ENCODE measurements around the gene HOXC10. TPM values are rescaled to one million over a fixed set of nuclear protein-coding genes. Genes with fewer than 3 reads are reported as not detected.

HOXC10 gene
- total RNA-seq, 1 donor from 2014 or later = not detected

- H3K36me3 Mint-ChIP-seq (ENCODE audit: low read depth) = no peaks in the 10 kb centered on the region
- TF ChIP-seq, protein P1, sequence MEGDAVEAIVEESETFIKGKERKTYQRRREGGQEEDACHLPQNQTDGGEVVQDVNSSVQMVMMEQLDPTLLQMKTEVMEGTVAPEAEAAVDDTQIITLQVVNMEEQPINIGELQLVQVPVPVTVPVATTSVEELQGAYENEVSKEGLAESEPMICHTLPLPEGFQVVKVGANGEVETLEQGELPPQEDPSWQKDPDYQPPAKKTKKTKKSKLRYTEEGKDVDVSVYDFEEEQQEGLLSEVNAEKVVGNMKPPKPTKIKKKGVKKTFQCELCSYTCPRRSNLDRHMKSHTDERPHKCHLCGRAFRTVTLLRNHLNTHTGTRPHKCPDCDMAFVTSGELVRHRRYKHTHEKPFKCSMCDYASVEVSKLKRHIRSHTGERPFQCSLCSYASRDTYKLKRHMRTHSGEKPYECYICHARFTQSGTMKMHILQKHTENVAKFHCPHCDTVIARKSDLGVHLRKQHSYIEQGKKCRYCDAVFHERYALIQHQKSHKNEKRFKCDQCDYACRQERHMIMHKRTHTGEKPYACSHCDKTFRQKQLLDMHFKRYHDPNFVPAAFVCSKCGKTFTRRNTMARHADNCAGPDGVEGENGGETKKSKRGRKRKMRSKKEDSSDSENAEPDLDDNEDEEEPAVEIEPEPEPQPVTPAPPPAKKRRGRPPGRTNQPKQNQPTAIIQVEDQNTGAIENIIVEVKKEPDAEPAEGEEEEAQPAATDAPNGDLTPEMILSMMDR (IDR thresholded peaks at IDR 0.05) = no peak
- H3K9me3 Mint-ChIP-seq = peaks cover 4% of the 10 kb centered on the region
- DNase-seq (no peak), ATAC-seq (ENCODE audit: low read depth) (no peak)
- H3K4me1 Mint-ChIP-seq = peaks cover 15% of the 10 kb centered on the region
- CTCF ChIA-PET = no interaction called here
- POLR2A ChIA-PET = no interaction called here
- H3K27ac Mint-ChIP-seq = peak overlapping the region; percentile 67
- peak overlapping the region; percentile 53 for H3K4me3 Mint-ChIP-seq
- intact Hi-C loops (cut with micrococcal nuclease) = loop anchor here (2.0 to 5.0 kb wide), 3 partner anchors 13 to 36 kb away; partner anchors contain the start of gene HOXC13
- H3K27me3 Mint-ChIP-seq = peaks cover 71% of the 10 kb centered on the region
Observed at GRCh38 chr12:53973236-53974042, 11.5 kb upstream of the HOXC10 start.

GRCh38 chr12:53974084-53975063, 10.6 kb upstream of the HOXC10 start, which contains the start of gene HOTAIR:
TSS of gene HOTAIR (minus strand) at chr12:53974954.
- ChIA-PET CTCF (no interaction called here), POLR2A (no interaction called here)
- peak within 1 kb of the TSS; percentile 66 for H3K4me3 Mint-ChIP-seq
- H3K4me1 Mint-ChIP-seq = peaks cover 15% of the 10 kb centered on the region
- DNase-seq (no peak), ATAC-seq (ENCODE audit: low read depth) (peak; percentile 45)
- no peaks in the 10 kb centered on the region for H3K36me3 Mint-ChIP-seq (ENCODE audit: low read depth)
- TF ChIP-seq, protein P1 (IDR thresholded peaks at IDR 0.05) = no peak
- H3K27ac Mint-ChIP-seq = peak within 1 kb of the TSS; percentile 50
- H3K9me3 Mint-ChIP-seq = peaks cover 4% of the 10 kb centered on the region
- peaks cover 71% of the 10 kb centered on the region for H3K27me3 Mint-ChIP-seq
- intact Hi-C loops (cut with micrococcal nuclease) = loop anchor here (2.0 to 5.0 kb wide), 3 partner anchors 14 to 37 kb away; partner anchors contain the start of gene HOXC13

DNA sequence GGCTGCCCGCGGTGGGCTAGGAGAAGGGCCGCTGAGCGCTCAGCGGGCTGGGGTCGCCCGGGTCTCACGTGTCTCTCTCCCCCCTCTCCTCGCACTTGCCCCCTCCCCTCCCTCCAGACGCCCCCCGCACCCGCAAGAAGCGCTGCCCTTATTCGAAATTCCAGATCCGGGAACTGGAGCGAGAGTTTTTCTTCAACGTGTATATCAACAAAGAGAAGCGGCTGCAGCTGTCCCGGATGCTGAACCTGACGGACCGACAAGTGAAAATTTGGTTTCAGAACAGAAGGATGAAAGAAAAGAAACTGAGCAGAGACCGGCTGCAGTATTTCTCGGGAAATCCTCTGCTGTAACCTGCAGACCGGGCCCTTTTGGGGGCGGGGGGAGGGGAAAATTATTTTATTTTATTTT, 9.9 kb upstream of the HOXC10 start:
- DNase-seq (no peak), ATAC-seq (ENCODE audit: low read depth) (no peak)
- intact Hi-C loops (cut with micrococcal nuclease) = loop anchor here (2.0 kb wide), 2 partner anchors 14 to 20 kb away; no protein-coding TSS in a partner anchor
- TF ChIP-seq, protein P1 (IDR thresholded peaks at IDR 0.05) = no peak
- no peak overlapping the region for H3K27ac Mint-ChIP-seq
- H3K27me3 Mint-ChIP-seq = peaks cover 76% of the 10 kb centered on the region
- H3K9me3 Mint-ChIP-seq = peaks cover 4% of the 10 kb centered on the region
- H3K36me3 Mint-ChIP-seq (ENCODE audit: low read depth) = no peaks in the 10 kb centered on the region
- POLR2A ChIA-PET = no interaction called here
- CTCF ChIA-PET = no interaction called here
- peaks cover 15% of the 10 kb centered on the region for H3K4me1 Mint-ChIP-seq
- H3K4me3 Mint-ChIP-seq = peak overlapping the region; percentile 63

- TF ChIP-seq, protein P1 (IDR thresholded peaks at IDR 0.05) = no peak
- Mint-ChIP-seq H3K4me3 (peak overlapping the region; percentile 63), H3K27ac (peak overlapping the region; percentile 50), H3K36me3 (ENCODE audit: low read depth) (no peaks in the 10 kb centered on the region), H3K9me3 (peaks cover 4% of the 10 kb centered on the region), H3K4me1 (peaks cover 15% of the 10 kb centered on the region), H3K27me3 (peaks cover 76% of the 10 kb centered on the region)
- no peak for ATAC-seq (ENCODE audit: low read depth)
- DNase-seq = no peak
- ChIA-PET POLR2A (interaction anchor here (0.8 kb wide), 1 partner anchor 9 kb away, joined by 4 read pairs; the partner anchor contains the start of gene HOXC10), CTCF (no interaction called here)
- intact Hi-C loops (cut with micrococcal nuclease) = loop anchor here (2.0 kb wide), 2 partner anchors 15 to 19 kb away; no protein-coding TSS in a partner anchor
Observed at GRCh38 chr12:53975479-53976152, 9.3 kb upstream of the HOXC10 start.
